Smooth muscle cell (in vitro differentiated cells): ENCODE measurements around the gene RIOK2. TPM values are rescaled to one million over a fixed set of nuclear protein-coding genes. Genes with fewer than 3 reads are reported as not detected.

Source experiments
- DNase-seq: peaks from one replicate; lab custom pipeline; 2025; ENCODE audit not compliant: unreplicated experiment; lab: John Stamatoyannopoulos, UW
- H2AFZ ChIP-seq: fragments of 200-600 bp; sonication (generic); 2 replicates; pipeline ENCODE4 v1.6.0; 2016; ENCODE audit warnings: antibody characterized with exemption, low read depth, mild to moderate bottlenecking
- H3F3A ChIP-seq: fragments of 200-600 bp; sonication (generic); 2 replicates; pipeline ENCODE4 v1.6.0; 2017; ENCODE audit warnings: antibody characterized with exemption, low read depth
- H3K27ac ChIP-seq: fragments of 200-600 bp; sonication (generic); 2 replicates; pipeline ENCODE4 v1.5.1; 2016; ENCODE audit warnings: low read depth, mild to moderate bottlenecking
- H3K27me3 ChIP-seq: fragments of 200-600 bp; sonication (generic); 2 replicates; pipeline ENCODE4 v1.6.1; 2016; ENCODE audit warnings: low read depth, mild to moderate bottlenecking
- H3K36me3 ChIP-seq: fragments of 200-600 bp; sonication (generic); 2 replicates; pipeline ENCODE4 v1.5.1; 2016; ENCODE audit warnings: low read depth
- H3K4me1 ChIP-seq: fragments of 200-600 bp; sonication (generic); 2 replicates; pipeline ENCODE4 v1.5.1; 2016; ENCODE audit warnings: low read depth
- H3K4me2 ChIP-seq: fragments of 200-600 bp; sonication (generic); 2 replicates; pipeline ENCODE4 v1.6.0; 2016; ENCODE audit warnings: mild to moderate bottlenecking
- H3K4me3 ChIP-seq: fragments of 200-600 bp; sonication (generic); 2 replicates; pipeline ENCODE4 v1.5.1; 2016; ENCODE audit warnings: mild to moderate bottlenecking
- H3K79me2 ChIP-seq: fragments of 200-600 bp; sonication (generic); 2 replicates; pipeline ENCODE4 v1.6.0; 2016; ENCODE audit warnings: low read depth, mild to moderate bottlenecking
- H3K9ac ChIP-seq: fragments of 200-600 bp; sonication (generic); 2 replicates; pipeline ENCODE4 v1.6.0; 2016; ENCODE audit warnings: low read depth
- H3K9me3 ChIP-seq: fragments of 200-600 bp; sonication (generic); replicated peaks from 2 replicates; pipeline ENCODE4 v1.5.1; 2016; ENCODE audit warnings: low read depth
- H4K20me1 ChIP-seq: fragments of 200-600 bp; sonication (generic); 2 replicates; pipeline ENCODE4 v1.6.0; 2016; ENCODE audit warnings: low read depth
- CTCF ChIP-seq: fragments of 200-600 bp; sonication (generic); IDR thresholded peaks from 2 replicates; pipeline ENCODE4 v1.5.1; 2017; ENCODE audit warnings: borderline replicate concordance, mild to moderate bottlenecking, antibody characterized with exemption; ENCODE audit not compliant: insufficient read depth, poor library complexity, severe bottlenecking
- WGBS: methylation state at CpG from one replicate; pipeline ENCODE4 v1.1.7; 2016; ENCODE audit warnings: low lambda C conversion rate; 5-methylcytosine and 5-hydroxymethylcytosine counted together
- polyA plus RNA-seq: library from polyadenylated mRNA; unstranded; fragments of >200 nt; fragmentation: Nextera tagmentation; extraction: Ambion mirVana; gene quantifications from 2 replicates; pipeline ENCODE4 v1.2.1, GENCODE V29; 2016
- total RNA-seq: library from RNA; depleted of rRNA; stranded (reverse); fragments of >200 nt; gene quantifications from 2 replicates; pipeline ENCODE4 v1.2.3, GENCODE V29; 2014

The RIOK2 gene
- total and polyA plus RNA-seq, 2 experiments from 2014 or later = 34.3 to 45.6 TPM

- 11% methylated on average over 9 of the region's 9 CpGs for WGBS
- no peak for DNase-seq
- TF ChIP-seq CTCF = no peak
These were observed 67.1 kb downstream of the RIOK2 start for GRCh38 chr5:97115932-97116331.

GRCh38 chr5:97112230-97112629 is 70.8 kb downstream of the RIOK2 start:
- H3K4me2 ChIP-seq = peak overlapping the region; percentile 81
- H3K4me1 ChIP-seq = peaks cover 35% of the 10 kb centered on the region
- TF ChIP-seq CTCF = no peak
- peaks cover 13% of the 10 kb centered on the region for H3F3A ChIP-seq
- no peaks in the 10 kb centered on the region for H4K20me1 ChIP-seq
- no peaks in the 10 kb centered on the region for H3K36me3 ChIP-seq
- H3K9ac ChIP-seq = peak overlapping the region; percentile 4
- no peaks in the 10 kb centered on the region for H3K9me3 ChIP-seq
- 44% methylated on average over 6 of the region's 6 CpGs for WGBS
- no peak for DNase-seq
- H3K79me2 ChIP-seq = no peaks in the 10 kb centered on the region
- peak overlapping the region; percentile 51 for H3K27ac ChIP-seq
- peak overlapping the region; percentile 15 for H3K4me3 ChIP-seq
- peak overlapping the region; percentile 50 for H2AFZ ChIP-seq
- no peaks in the 10 kb centered on the region for H3K27me3 ChIP-seq

More at GRCh38 chr5:97115932-97116331, 67.1 kb downstream of the RIOK2 start:
- no peak overlapping the region for H3K27ac ChIP-seq
- H3K36me3 ChIP-seq = no peaks in the 10 kb centered on the region
- no peaks in the 10 kb centered on the region for H3K27me3 ChIP-seq
- H3K4me2 ChIP-seq = peak overlapping the region; percentile 67
- no peaks in the 10 kb centered on the region for H4K20me1 ChIP-seq
- no peak overlapping the region for H3K9ac ChIP-seq
- H3K9me3 ChIP-seq = no peaks in the 10 kb centered on the region
- peaks cover 11% of the 10 kb centered on the region for H3F3A ChIP-seq
- peak overlapping the region; percentile 37 for H2AFZ ChIP-seq
- H3K4me1 ChIP-seq = peaks cover 35% of the 10 kb centered on the region
- no peak overlapping the region for H3K4me3 ChIP-seq
- no peaks in the 10 kb centered on the region for H3K79me2 ChIP-seq

- Histone ChIP-seq H3K4me2 (peak overlapping the region; percentile 81), H3K4me3 (peak overlapping the region; percentile 15)
- WGBS = 7% methylated on average over 4 of the region's 4 CpGs
These were observed 71.4 kb downstream of the RIOK2 start for GRCh38 chr5:97111616-97112015.

More at GRCh38 chr5:97111616-97112015, 71.4 kb downstream of the RIOK2 start:
- Histone ChIP-seq H3K27me3 (no peaks in the 10 kb centered on the region), H4K20me1 (no peaks in the 10 kb centered on the region), H3K9me3 (no peaks in the 10 kb centered on the region), H3K27ac (peak overlapping the region; percentile 51), H3K36me3 (no peaks in the 10 kb centered on the region), H3K9ac (no peak overlapping the region), H3K79me2 (no peaks in the 10 kb centered on the region), H3K4me1 (peaks cover 32% of the 10 kb centered on the region), H3F3A (peaks cover 13% of the 10 kb centered on the region), H2AFZ (peak overlapping the region; percentile 50)
- TF ChIP-seq CTCF = no peak
- DNase-seq = no peak
